ENCODE data around the gene MYO7A. TPM values are rescaled to one million over a fixed set of nuclear protein-coding genes. Genes with fewer than 3 reads are reported as not detected.

Gene MYO7A
- total RNA-seq, 1 donor from 2014 or later = not detected

DNA sequence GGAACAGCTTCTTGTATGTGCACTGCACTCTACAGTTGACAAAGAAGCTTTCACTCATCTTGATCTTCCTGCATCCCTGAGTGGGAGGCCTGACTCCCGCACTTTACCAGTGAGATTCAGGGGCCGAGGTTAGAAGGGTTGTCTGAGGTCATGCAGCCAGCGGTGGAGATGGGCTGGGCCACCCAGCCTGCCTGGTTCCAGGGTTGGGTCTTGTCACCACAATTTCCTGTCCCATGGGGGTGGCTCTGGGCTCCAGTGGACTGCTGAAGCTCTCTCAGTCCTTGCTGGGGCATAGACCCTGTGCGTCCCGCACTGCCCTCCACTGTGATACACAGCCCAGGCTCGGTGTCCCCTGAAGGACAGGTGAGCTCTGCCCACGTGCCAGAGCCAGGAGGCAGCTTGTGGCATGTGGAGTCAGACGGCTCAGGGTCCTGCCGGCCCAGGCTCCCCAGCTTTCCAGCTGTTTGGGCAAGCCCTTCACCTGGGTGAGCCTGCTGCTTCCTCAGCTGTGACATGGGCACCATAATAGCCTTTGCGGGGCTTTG, 6.9 kb upstream of the MYO7A start:
- peaks cover 1% of the 10 kb centered on the region for H3K4me1 Mint-ChIP-seq (ENCODE audit: unreplicated experiment)
- H3K27ac Mint-ChIP-seq (ENCODE audit: unreplicated experiment) = no peak overlapping the region
- TF ChIP-seq, protein P1, sequence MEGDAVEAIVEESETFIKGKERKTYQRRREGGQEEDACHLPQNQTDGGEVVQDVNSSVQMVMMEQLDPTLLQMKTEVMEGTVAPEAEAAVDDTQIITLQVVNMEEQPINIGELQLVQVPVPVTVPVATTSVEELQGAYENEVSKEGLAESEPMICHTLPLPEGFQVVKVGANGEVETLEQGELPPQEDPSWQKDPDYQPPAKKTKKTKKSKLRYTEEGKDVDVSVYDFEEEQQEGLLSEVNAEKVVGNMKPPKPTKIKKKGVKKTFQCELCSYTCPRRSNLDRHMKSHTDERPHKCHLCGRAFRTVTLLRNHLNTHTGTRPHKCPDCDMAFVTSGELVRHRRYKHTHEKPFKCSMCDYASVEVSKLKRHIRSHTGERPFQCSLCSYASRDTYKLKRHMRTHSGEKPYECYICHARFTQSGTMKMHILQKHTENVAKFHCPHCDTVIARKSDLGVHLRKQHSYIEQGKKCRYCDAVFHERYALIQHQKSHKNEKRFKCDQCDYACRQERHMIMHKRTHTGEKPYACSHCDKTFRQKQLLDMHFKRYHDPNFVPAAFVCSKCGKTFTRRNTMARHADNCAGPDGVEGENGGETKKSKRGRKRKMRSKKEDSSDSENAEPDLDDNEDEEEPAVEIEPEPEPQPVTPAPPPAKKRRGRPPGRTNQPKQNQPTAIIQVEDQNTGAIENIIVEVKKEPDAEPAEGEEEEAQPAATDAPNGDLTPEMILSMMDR (IDR thresholded peaks at IDR 0.05) = no peak
- H3K4me3 Mint-ChIP-seq (ENCODE audit: unreplicated experiment) = no peak overlapping the region
- no peaks in the 10 kb centered on the region for H3K9me3 Mint-ChIP-seq (ENCODE audit: unreplicated experiment)
- DNase-seq (ENCODE audit: extremely low spot score, unreplicated experiment) = no peak
- H3K27me3 Mint-ChIP-seq (ENCODE audit: unreplicated experiment) = no peaks in the 10 kb centered on the region
- peaks cover 16% of the 10 kb centered on the region for H3K36me3 Mint-ChIP-seq (ENCODE audit: unreplicated experiment)

DNA sequence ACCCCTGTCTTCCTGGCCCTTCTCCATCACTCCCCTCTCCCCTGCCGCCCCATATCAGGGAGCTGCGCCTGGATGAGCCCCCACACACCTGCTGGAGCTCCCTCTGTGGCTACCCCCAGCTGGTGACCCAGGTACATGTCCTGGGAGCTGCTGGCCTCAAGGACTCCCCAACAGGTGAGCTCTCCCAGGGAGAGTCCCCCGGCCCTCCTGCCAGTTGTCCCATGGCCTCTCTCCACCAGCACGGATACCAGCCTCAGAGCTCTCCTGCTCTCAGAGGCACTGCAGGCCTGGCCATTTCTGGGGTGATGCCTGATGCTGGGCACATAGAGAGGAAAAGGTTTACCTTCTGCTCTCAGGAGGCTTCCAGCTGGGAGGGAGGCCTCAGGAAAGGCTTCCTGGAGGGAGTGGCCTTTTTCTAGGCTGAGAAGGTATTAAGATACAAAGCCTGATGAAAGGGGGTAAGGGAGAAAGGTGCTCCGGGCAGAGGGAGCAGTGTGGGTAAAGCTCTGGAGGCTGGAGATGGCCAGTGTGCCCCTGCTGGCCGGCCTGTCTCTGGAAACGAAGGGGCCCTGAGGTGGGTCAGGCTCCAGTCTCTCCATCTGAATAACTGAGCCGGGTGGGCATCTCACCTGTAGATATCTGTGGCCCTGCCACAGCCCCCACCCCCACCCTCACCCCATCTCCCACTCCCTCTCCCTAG, 6.0 kb upstream of the MYO7A start:
- Mint-ChIP-seq H3K9me3 (ENCODE audit: unreplicated experiment) (no peaks in the 10 kb centered on the region), H3K4me3 (ENCODE audit: unreplicated experiment) (no peak overlapping the region)

DNA sequence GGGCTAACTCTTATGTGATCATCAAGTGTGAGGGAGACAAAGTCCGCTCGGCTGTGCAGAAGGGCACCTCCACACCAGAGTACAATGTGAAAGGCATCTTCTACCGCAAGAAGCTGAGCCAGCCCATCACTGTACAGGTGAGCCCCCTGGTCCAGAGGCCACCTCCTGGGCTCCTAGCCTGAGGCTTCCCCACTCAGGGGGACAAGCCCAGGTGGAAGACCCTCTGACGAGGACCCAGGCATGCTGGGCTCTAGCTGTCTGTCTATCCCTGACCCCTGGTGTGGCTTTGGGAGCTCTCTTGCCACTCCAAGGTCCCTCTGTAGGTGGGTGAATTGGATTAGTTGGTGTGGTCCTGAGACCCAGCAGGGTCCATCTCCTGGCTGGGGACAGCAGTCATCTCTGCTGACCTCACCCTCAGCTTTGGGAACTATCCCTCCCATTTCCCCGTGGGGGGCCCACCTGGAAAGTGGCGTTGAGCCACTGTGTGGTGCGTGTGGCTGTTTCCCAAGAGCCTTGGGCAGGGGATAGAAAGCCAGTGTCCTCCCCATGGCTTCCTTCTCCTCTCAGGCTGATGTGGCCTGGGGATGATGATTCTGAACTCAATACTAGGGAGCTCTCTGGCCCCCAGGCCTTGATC, 5.4 kb upstream of the MYO7A start:
- DNase-seq (ENCODE audit: extremely low spot score, unreplicated experiment) = no peak
- Mint-ChIP-seq H3K9me3 (ENCODE audit: unreplicated experiment) (no peaks in the 10 kb centered on the region), H3K4me1 (ENCODE audit: unreplicated experiment) (peaks cover 6% of the 10 kb centered on the region), H3K4me3 (ENCODE audit: unreplicated experiment) (no peak overlapping the region), H3K27ac (ENCODE audit: unreplicated experiment) (no peak overlapping the region), H3K27me3 (ENCODE audit: unreplicated experiment) (no peaks in the 10 kb centered on the region), H3K36me3 (ENCODE audit: unreplicated experiment) (peaks cover 16% of the 10 kb centered on the region)
- TF ChIP-seq, protein P1 (IDR thresholded peaks at IDR 0.05) = no peak

More for the DNA sequence above, 6.0 kb upstream of the MYO7A start:
- no peak for DNase-seq (ENCODE audit: extremely low spot score, unreplicated experiment)
- Mint-ChIP-seq H3K27me3 (ENCODE audit: unreplicated experiment) (no peaks in the 10 kb centered on the region), H3K36me3 (ENCODE audit: unreplicated experiment) (peaks cover 16% of the 10 kb centered on the region), H3K27ac (ENCODE audit: unreplicated experiment) (no peak overlapping the region), H3K4me1 (ENCODE audit: unreplicated experiment) (peaks cover 1% of the 10 kb centered on the region)
- TF ChIP-seq, protein P1 (IDR thresholded peaks at IDR 0.05) = no peak

DNA sequence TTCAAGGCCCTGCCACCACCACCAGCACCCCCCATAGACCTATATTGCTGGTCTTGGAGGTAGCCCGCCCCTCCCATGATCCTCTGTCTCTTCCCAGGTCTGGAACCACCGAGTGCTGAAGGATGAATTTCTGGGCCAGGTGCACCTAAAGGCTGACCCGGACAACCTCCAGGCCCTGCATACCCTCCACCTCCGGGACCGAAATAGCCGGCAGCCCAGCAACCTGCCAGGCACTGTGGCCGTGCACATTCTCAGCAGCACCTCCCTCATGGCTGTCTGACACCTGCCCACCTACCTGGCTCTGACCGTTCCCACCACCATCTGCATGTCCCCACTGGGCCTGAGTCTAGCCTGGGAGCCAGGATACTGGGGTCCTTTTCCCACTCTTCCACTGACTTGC, 4.5 kb upstream of the MYO7A start:
- DNase-seq (ENCODE audit: extremely low spot score, unreplicated experiment) = no peak
- Mint-ChIP-seq H3K9me3 (ENCODE audit: unreplicated experiment) (no peaks in the 10 kb centered on the region), H3K27me3 (ENCODE audit: unreplicated experiment) (peaks cover 2% of the 10 kb centered on the region), H3K4me3 (ENCODE audit: unreplicated experiment) (no peak overlapping the region), H3K36me3 (ENCODE audit: unreplicated experiment) (peaks cover 16% of the 10 kb centered on the region), H3K27ac (ENCODE audit: unreplicated experiment) (no peak overlapping the region), H3K4me1 (ENCODE audit: unreplicated experiment) (peaks cover 10% of the 10 kb centered on the region)
- TF ChIP-seq, protein P1 (IDR thresholded peaks at IDR 0.05) = no peak

DNA sequence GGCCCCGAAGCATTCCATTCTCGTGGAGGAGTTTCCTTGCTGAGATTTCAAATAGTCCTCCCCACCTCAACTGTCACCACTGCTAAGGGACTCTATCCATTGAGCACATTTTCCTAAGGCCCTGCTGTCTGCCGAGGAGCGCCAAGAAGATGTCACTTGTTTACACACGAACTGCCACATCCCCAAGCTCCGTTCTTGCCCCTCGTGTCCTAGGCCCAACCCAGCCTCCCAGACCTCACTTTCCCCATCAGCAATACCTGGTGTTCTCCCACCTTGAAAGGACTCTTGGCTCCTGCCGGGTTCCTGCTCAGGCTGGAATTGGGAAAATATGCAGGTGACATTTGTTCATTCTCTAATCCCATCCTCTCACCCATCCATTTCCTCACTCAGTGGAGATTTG, 4.0 kb upstream of the MYO7A start:
- Mint-ChIP-seq H3K4me3 (ENCODE audit: unreplicated experiment) (no peak overlapping the region), H3K36me3 (ENCODE audit: unreplicated experiment) (peaks cover 16% of the 10 kb centered on the region), H3K27me3 (ENCODE audit: unreplicated experiment) (peaks cover 2% of the 10 kb centered on the region), H3K4me1 (ENCODE audit: unreplicated experiment) (peaks cover 10% of the 10 kb centered on the region), H3K27ac (ENCODE audit: unreplicated experiment) (no peak overlapping the region), H3K9me3 (ENCODE audit: unreplicated experiment) (no peaks in the 10 kb centered on the region)
- DNase-seq (ENCODE audit: extremely low spot score, unreplicated experiment) = no peak
- TF ChIP-seq, protein P1 (IDR thresholded peaks at IDR 0.05) = no peak
